Gastroesophageal sphincter (tissue), 3 donors: ENCODE results near the gene ATRN.

ENCODE experiments used
- CTCF ChIP-seq, 4 experiments: fragments of 200-600 bp in 2 of 4; fragments of 450-650 bp in 2 of 4; sonication (generic) in 1 of 4; IDR thresholded peaks; one replicate each; pipeline ENCODE4 v1.5.1; 2017 to 2019; ENCODE audit warnings: antibody characterized with exemption in 4 of 4, mild to moderate bottlenecking in 2 of 4, moderate library complexity in 2 of 4
- EP300 ChIP-seq: sonication (generic); formaldehyde crosslinking; IDR thresholded peaks from one replicate; pipeline ENCODE4 v1.6.1; 2017; ENCODE audit warnings: antibody characterized with exemption, mild to moderate bottlenecking
- POLR2A ChIP-seq, 2 donors: fragments of 450-650 bp; IDR thresholded peaks; one replicate each; pipeline ENCODE4 v1.6.1; 2017; ENCODE audit warnings: antibody characterized with exemption in 2 of 2, mild to moderate bottlenecking in 2 of 2, moderate library complexity in 1 of 2

GRCh38 chr20:3559231-3559630, 88.4 kb downstream of the ATRN start:
- no peak for TF ChIP-seq EP300
- no peak for TF ChIP-seq CTCF (IDR thresholded peaks at IDR 0.05)
- TF ChIP-seq POLR2A (IDR thresholded peaks at IDR 0.05), result no peak
